ENCODE data around the gene ESCO1.

- TF ChIP-seq CTCF (IDR thresholded peaks at IDR 0.05 in 8 of 11, conservative IDR thresholded peaks at IDR 0.05 in 3 of 11) (no peak), POLR2A (IDR thresholded peaks at IDR 0.05) (no peak), POLR2AphosphoS5 (IDR thresholded peaks at IDR 0.05) (no peak)
These were observed 66.2 kb downstream of the ESCO1 start for GRCh38 chr18:21534327-21534726.

Data from spleen (tissue), 7 donors.